Raji (cell line): ENCODE measurements around the gene DYNC2LI1.

Source experiments
- POLR2A ChIP-seq: IDR thresholded peaks from 2 replicates; pipeline ENCODE4 v1.6.1; 2011; ENCODE audit warnings: low read depth, low read length, control low read depth; ENCODE audit not compliant: insufficient read depth

DYNC2LI1 gene

DNA sequence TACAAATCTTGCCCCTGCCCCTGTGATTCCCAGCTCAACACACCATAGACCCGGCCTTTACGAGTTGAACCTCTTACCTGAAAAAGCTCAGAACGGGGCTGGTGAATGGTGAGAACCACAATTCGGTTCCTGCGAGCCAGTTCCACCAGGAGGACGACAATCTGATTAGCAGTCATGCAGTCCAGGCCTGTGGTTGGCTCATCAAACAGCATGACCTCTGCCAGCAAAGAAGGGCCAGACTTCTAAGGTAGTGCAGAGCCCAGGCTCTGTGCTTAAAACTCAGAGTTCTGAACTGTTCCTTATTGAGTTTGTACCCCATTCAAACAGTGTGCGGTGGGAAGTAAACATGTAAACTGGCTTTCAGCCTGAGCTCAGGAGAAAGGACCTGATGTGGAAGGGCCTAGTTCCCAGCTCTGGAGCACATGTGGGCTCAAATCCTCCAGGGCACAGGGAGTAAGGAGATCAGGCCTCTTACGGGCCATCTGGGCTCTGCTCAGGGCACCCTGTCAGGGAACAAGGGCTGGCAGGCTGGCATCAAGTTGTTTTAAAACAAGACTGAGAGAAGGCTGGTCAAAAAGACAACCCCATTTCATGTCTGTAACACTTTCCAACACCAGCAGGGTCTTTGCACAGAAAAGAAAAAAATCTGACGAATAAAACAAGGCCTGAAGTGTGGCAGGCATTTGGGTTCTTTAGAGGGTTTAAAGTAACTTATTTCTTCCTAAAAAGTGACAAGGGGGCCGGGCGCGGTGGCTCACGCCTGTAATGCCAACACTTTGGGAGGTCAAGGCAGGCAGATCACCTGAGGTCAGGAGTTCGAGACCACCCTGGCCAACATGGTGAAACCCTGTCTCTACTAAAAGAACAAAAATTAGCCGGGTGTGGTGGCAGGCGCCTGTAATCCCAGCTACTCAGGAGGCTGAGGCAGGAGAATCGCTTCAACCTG is 52.7 kb downstream of the DYNC2LI1 start:
- no peak for TF ChIP-seq POLR2A

DNA sequence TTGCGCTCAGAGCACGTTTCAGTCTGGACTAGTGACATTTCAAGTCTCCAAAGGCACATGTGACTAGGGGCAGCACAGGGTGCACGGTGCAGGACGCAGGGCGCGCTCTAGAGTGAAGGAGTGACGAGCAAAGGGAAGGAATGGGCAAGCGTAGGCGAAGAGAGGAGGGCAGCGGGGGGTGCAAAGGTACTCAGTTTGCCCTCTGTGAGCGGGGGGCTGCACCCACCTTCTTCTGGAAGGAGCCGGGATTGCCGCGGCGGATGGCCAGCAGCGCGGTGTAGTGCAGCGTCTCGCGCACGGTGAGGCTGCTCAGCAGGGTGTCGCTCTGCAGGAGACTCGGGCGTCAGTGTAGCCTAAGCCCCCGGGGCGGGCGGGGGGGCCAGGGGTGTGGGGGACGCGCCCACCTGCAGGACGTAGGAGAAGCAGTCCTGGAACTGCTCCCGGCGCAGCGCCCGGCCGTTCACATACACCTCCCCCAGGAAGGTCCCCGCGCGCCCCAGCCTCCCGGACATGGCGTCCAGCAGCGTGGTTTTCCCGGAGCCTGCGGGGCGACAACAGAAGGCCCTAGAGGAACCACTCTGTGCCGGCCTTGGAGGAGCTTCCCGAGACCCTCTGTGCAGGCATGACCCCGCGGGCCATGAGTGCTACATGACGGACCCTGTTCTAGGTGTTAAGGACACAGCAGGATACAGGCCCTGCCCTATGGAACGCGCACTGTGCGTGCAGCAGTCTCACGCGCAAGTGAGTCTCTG is 57.9 kb downstream of the DYNC2LI1 start:
- TF ChIP-seq POLR2A = no peak

GRCh38 chr2:43832457-43832856 is 58.6 kb downstream of the DYNC2LI1 start:
- no peak for TF ChIP-seq POLR2A

DNA sequence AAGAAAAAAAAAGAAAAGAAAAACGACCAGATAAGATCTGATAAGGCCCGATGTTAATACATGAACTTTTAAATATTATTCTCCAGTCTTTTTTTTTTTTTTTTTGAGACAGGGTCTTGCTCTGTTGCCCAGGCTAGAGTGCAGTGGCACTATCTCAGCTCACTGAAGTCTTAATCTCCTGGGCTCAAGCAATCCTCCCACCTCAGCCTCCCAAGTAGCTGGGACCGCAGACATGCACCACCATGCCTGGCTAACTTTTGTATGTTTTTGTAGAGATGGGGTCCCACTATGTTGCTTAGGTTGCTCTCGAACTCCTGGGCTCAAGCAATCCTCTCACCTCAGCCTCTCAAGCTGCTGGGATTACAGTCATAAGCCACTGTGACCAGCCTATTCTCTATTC is 63.2 kb downstream of the DYNC2LI1 start:
- no peak for TF ChIP-seq POLR2A

- no peak for TF ChIP-seq POLR2A
Observed at GRCh38 chr2:43837831-43838559, 64.2 kb downstream of the DYNC2LI1 start.

DNA sequence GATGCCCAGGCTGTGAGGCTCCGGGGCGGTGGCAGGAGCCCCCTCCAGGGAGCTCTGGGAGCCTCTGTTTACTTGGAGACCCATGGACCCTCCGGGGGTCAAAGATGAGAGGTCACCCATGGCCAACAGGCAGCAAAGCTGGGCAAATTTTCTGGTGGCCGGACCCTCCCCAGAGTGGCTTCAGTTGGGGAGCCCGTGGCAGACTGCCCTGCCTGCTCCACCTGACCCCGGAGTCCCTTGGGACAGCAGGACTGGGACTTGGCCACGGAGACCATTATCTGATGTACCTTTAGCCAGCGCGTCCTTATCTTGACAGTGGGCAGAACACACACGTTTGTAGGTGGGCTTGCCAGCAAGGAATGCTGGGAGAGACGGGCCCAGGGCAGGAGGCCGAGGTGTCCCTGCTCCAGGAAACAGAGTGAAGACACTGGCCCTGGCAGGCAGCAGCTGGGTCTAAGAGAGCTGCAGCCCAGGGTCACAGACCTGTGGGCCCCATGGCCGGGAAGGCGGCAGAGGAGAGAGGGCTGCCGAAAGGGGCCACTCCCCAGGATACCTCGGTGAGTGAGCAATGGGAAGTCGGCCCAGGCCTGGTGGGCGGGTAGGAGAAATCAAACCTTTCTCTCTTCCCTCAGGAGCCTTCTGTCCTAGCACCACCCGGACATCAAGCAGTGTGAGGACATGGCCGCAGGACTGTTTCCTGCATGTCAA is 64.9 kb downstream of the DYNC2LI1 start, which contains the start of the genes ABCG5 and ABCG8:
ABCG5 (minus strand) TSS at position 280 of the 708 bp plus-strand sequence; CDS start at position 120, 160 bp downstream.
ABCG8 (plus strand) TSS at position 412 of the 708 bp plus-strand sequence; CDS start at position 495, 83 bp downstream.
- TF ChIP-seq POLR2A = no peak

DNA sequence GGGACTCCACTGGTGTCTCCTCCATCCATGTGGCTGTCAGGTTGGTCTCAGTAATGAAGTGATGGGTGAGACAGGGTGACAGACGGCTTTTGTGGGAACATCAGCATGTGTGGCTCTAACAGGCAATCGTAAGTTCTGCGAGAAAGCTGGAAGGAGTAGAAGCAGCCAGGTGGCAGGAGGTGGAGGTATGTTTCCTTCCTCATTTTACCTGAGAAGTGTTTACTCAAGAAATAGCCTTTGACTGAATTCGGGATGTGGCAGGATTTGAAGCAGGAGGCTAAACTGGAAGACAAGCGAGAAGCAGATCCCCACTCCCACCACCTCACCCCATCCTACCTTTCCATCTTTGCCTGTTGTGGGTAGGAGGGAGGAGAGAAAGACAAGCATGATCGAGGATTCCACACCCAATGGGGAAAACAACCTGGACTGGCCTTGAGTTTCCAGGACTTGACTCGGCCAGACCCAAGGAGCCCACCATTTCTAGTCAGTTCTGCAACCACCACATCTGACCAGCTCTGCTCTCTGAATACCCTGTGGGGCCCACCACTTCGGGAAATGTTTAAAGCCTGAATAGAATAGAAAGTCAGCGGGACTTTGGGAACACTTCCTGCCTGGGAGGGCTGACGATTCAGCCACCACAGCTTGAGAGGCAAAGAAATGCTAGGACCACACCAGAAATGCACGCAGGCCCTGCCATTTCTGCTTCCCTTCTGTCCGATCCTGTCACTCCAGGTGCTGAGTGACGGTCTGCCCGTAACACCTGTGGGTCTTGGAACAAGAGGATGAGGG is 66.1 kb downstream of the DYNC2LI1 start:
- TF ChIP-seq POLR2A = no peak

- TF ChIP-seq POLR2A = no peak
Observed at GRCh38 chr2:43840965-43841364, 67.1 kb downstream of the DYNC2LI1 start.

DNA sequence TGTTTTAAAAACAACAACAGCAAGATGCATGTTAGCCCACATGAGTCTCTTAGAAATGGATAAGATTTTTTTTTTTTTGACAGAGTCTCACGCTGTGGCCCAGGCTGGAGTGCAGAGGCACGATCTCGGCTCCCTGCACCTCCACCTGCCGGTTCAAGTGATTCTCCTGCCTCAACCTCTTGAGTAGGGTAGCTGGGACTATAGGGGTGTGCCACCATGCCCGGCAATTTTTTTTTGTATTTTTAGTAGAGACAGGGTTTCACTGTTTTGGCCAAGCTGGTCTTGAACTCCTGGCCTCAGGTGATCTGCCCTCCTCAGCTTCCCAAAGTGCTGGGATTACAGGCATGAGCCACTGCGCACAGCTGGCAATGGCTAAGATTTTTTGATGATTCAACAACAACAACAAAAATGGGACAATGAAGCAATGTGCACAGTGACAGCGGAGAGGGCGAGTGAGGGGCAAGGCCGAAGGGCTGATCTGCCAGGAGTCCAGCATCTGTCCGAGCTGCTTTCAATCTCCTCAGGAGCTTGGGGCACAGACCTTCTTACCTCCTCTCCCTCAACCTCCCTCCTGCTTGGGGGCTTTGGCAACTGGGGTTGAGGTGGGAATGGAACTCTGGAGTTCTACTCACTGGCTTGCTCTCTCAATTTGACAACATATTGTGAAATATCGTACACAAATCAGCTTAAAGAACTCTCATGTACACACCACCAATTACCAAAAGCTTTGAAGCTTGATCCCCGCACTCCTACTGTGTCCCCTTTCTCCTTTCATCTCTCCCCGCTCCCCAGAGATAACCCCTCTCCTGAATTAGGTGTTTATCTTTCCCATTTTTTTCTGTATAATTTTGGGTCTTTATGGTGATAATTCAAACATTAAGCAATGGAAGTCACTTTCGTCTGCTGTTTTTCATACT is 68.4 kb downstream of the DYNC2LI1 start:
- TF ChIP-seq POLR2A = no peak

- TF ChIP-seq POLR2A = no peak
Observed at GRCh38 chr2:43842866-43843226, 69.0 kb downstream of the DYNC2LI1 start.

DNA sequence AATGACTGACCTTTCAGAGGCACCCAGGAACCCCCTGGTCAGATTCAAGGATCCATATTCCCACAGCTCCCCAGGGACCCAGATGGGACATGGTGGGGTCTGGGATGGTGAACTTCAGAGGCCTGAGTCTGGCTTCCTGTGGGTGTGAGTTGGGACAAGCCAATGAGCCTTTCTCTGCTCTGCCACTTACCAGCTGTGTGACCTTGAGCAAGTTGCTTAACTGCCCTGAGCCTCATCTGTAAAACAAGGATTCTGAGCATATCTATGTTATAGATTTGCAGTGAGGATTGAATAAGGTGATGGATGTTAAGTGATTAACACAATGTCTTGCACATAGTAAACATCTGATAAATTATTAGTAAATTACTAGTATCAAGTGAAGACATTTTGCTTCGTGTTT is 71.3 kb downstream of the DYNC2LI1 start:
- no peak for TF ChIP-seq POLR2A

GRCh38 chr2:43846140-43846793 is 72.4 kb downstream of the DYNC2LI1 start:
- TF ChIP-seq POLR2A = no peak
